UCSD-AML1 (cell line): ENCODE data around the gene CGNL1.

Experiments used
- DNase-seq: peaks from one replicate; lab custom pipeline; 2025; ENCODE audit not compliant: unreplicated experiment; lab: John Stamatoyannopoulos, UW

Gene CGNL1

DNA sequence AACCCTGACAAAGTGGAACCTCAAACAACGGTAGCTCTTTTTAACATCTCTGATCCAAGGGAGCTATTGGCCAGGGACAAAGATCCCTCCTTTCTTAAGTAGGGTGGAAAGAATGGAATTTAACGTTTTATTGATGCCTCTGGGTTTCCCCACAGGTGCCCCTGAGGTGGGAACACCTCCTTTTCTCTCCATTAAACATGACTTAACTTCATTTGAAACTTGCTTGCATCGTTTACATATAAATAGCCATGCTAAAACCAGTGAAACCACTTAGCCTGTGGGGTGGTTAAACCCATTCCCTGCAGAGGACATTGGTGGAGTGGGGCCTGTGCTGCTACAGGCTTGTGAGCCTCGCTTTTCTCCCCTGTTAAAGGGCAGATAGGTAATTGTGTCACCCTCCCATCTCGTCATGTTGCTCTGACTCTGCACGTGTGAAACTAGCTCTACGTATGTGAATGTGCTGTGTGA, 9.7 kb downstream of the CGNL1 start:
- DNase-seq: no peak

DNA sequence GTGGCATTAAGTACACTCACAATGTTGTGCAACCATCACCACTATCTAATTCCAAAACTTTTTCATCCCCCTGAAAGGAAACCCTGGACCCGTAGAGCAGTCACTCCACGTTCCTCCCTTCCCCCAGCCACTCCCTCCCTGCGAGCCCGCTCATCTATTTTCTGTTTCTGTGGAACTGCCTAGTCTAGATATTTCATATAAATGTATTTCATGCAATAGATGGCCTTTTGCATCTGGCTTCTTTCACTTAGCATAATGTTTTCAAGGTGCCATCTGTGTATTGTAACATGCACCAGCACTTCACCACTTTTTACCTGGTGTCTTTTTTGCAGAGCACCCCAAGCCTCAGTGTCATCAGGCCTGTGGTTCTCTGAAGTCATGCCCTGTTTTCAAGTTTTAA, 10.7 kb downstream of the CGNL1 start:
- no peak for DNase-seq

DNA sequence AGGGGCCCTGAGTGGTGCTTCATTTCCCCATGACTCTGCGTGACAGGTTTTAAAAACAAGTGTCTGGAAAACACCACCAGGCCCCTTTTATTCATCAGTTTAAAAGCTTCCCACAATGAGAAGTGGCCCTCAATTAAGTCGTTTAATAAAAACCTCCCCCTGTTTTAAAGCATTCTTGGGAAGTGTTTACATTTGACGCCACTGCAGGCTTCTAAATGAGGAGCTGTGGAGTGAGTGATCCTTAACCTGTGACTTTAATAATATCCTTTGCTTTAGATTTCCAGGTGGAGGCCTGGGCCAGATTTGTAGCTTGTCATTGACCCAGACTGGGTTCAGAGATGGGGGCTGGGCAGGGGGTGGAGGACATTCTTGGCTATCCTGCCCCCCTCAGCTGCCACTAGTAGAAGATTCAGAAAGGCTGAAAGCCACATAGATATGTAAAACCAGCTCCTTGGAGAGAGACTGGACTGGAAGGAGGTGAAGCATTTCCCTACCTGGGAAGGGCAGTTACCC, 11.3 kb downstream of the CGNL1 start:
- no peak for DNase-seq

DNA sequence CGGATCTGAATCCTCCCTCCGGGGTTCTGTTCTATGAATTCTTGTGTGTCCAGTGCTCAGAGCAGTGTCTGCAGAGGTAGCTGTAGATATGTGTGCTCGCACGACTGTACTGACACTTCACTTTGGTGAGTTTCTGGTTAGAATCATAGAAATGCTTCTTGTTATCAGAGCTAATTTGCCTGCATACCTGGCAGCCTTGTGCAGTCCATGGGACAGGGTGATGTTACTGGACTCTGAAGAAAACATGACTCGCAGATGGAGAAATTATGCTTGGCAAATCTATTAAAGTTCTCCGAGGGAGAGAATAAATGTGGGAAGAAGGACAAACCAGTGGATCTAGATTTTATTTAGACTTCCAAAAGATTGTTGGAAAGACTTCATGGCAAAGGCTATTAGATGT, 12.2 kb downstream of the CGNL1 start:
- no peak for DNase-seq

DNA sequence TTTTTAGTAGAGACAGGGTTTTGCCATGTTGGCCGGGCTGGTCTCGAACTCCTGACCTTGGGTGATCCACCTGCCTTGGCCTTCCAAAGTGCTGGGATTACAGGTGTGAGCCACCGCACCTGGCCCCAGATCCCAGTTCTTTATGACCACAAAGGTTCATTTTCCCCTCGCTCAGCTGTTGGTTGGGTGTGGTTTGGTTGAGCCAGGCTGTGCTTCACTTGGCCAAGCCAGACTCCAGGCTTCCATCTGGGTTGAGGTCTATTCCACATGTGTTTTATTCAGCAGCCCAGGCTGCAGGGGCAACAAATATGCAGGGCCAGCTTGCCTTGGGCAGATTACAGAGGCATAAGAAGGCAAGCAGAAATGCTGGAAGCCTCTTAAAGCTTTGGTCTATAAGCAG, 13.7 kb downstream of the CGNL1 start:
- no peak for DNase-seq

DNA sequence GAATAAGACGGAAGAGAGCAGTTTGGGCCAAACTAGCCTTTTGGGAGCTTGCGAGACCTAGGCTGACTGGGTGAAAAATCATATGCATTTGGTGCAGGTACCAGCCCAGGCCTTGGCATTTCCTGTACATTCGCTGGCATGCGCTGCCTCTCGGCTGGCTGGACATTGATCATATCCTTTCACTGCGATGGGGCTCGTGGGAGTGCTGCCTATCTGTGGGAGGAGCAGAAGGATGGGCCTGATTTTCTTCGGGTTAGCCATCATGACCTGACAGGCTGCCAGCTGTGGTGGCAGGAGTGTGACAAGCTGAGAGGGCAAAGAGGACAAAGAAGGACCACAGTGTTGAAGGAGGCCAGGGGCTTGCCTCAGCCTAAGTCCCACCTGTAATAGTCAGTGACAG, 14.3 kb downstream of the CGNL1 start:
- DNase-seq: no peak

DNA sequence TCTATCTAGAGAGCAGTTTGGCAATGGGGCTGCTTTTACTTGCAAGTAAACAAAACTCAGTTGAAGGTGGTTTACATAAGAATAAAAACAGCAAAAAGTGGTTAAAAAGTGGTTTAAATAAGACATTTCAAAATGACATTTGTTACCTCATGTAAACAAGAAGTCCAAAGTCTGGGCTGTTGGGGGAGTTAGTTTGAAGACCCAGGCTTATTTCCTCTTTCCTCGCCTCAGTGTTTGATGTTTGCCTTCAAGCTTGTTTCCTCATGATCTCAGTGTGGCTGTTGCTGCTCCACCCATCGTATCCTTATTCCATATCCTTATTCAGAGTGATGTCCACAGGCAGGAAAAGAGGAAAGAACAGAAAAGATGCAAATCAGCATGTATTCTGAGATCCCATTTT, 15.2 kb downstream of the CGNL1 start:
- DNase-seq: no peak

DNA sequence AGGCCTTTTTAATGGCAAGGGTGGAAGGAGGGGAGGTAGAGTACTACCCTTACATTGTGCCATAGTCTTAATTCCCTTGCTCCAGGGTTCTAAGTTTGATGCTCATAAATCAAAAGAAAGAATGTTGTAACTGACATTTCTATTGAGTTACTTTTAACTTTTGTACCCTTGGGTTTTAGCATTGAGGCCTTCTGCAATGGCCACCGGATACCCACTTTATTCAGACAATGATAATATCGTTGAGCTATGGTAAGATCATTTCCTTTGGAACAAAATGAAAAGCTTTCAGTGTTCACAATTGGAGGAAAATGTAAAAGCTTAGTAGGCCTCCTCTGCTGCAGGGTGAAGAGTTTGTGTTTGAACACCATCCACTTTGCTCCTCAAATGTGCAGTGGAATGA, 16.8 kb downstream of the CGNL1 start:
- no peak for DNase-seq

DNA sequence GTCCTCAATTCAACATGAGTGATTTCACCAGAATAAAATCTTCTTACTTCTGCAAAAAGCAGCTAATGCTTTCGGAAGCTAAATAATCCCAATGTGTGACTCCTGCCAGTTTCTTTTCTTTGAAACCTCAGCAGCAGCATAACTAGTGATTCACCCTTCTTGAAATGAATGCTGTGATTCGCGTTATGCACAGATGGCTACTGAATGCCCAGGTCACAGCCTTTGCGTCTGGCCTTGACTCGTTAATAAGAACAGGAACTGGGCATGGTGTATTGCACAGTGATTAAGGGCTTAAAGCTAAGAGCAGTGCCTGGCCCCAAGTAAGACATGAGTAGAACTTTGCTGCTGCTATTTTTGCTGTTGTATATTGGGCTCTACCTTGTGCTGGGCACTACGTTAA, 19.0 kb downstream of the CGNL1 start:
- no peak for DNase-seq

DNA sequence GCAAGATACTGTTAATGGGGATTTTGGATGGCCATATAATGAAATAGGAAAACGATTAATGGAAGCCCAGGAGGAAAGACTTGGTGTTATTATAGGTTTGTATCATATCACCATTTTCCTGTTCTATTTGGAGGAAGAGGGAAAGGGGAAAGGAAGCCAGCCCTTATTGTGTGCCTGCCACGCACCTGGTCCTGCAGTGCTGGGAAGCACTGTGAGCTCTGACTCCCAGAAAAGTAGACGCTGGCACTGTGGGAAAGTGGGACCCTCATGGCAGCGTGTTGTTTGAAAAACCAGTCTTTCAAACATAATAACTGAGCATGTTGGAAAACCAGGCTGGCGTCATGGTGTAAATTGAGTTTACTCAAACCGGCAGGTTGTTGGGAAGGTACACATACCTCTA, 22.0 kb downstream of the CGNL1 start:
- no peak for DNase-seq

DNA sequence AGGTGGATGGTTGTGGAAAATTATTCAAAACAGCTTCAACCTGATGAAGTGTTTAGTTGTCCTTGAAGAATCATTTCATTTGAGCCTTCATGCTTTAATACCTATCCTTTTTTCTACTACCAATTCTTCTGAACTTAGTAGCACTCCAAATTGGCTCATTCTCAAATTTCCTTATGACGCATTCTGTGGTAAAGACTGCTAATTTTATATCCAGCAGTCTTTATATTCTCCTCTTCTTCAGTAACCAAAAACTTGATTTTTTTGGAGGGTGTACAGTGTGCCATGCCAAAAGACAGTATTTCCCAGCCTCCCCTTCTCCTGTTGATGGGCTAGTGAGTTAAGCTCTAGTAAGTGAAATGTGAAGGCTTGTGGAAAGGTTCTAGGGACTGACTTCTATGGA, 25.2 kb downstream of the CGNL1 start:
- DNase-seq: no peak

DNA sequence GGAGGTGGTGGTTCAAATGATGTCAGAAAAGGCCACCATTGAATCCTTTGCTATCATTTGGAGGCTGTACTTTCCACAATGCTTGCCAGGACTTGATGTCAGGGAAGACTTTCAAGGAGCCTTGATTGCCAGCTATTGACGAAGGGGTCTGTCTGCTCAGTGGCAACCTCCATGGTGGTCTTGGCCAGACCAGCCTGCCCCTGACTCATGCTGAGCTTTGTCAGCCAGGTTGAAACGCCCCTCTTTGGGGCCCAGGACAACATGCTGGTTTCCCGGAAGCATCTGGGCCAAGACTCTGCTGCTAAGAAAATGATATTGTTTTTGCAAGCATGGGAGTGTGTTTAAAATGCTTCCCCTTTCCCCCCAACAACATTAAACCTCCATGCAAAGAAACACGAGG, 26.7 kb downstream of the CGNL1 start:
- DNase-seq: no peak

DNA sequence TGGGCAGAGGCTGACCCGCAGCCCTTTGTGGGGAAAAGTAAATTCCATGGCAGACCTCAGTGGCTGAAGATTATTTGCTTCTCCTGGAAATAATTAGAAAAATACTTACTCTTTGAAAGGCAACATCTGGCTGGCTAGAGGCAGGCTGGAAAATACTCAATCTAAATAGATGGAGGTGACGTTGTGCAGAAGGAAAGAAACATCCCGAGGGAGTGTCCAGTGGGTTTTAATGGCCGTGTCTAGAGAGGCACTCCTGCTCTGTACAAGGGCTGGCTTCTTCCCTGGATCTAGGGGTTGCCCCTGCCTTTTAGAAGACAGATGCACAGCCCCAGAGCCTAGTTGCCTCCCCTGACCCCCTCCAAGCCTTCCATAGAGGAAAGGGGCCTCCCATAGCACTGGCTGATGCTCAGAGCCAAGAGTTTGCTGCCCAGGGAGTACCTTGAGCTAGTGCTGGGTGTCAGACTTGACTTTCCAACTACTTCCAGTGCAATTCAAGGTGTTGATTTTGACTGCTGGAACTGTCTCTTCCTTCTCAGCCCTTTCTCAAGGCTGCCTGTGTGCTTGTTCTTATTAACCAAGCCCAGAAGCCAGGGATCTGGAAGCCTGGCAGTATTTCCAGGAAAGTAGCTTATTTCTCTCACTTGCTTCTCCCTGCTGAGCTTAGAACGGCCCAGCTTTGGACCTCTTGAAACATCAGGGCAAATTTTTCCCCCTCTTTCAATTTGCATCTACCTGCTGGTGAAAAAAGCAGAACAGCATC, 27.4 kb downstream of the CGNL1 start:
- DNase-seq: no peak

DNA sequence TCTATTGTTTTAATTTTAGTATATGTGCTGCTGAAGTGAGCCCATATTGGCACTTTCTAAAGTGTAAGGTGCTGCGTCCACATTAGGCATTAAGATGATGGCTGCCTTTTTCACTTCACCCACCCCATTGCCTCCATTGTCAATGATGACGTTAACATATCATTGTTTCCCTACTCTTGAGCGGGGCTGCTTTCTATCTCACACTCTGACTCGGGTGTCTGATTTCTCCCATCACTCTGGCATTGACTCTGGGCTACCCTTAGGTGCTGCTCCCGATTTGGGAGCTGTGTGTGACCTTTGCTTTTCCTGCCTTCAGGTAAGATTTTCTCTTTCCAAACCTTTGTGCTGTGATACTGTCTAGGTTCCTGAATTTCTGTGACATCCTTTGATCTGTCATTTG, 28.8 kb downstream of the CGNL1 start:
- no peak for DNase-seq

DNA sequence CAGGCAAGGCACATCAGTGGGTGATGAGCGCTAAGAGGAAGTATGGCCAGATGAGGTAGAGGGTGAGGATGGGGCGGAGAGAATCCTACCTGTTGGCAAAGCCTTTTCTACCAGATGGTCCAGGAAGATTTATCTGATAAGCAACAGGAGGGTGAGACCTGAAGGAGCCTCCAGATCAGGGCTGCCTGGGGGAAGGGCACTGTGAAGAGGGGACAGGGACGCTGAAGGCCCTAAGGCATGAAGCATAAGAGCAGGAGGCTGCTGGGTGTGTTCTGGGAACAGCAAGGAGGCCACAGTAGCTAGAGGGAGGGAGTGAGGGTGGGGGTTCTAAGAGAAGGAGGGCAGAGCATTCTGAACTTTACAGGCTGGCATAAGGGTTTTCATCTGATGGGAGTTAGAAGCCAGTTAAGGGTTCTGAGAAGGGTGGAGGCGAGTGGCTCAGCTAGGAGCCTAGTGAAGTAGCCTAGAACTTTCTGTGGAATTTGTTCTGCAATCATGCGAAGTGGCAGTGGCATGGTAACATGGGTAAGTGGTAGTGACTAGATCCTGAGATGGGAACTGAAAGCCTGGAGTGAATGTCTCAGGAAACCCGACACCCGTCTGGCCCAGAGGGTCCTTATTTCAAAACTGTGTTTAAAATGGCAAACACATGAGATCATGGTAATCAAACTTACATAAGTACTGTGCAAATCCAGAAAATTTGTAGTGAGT, 29.9 kb downstream of the CGNL1 start:
- DNase-seq: no peak

DNA sequence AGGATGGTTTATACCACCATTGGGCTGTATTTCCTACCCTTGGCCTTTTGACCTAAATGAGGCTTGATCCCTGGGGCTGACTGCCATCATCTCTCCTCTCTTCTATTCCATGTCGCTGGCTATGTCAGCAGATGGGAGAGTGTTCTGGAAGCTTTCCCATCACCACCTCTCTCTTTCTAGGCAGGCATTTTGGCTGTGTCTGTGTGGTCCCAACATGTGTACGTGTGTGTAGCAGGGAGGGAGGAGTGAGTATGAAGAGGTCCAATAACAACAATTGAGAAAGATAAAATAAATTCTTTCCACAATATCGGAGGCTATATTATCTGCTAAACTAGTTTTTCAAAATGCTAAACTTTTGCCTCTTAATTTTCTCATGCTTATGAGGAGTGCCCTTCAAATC, 34.1 kb downstream of the CGNL1 start:
- DNase-seq: no peak

DNA sequence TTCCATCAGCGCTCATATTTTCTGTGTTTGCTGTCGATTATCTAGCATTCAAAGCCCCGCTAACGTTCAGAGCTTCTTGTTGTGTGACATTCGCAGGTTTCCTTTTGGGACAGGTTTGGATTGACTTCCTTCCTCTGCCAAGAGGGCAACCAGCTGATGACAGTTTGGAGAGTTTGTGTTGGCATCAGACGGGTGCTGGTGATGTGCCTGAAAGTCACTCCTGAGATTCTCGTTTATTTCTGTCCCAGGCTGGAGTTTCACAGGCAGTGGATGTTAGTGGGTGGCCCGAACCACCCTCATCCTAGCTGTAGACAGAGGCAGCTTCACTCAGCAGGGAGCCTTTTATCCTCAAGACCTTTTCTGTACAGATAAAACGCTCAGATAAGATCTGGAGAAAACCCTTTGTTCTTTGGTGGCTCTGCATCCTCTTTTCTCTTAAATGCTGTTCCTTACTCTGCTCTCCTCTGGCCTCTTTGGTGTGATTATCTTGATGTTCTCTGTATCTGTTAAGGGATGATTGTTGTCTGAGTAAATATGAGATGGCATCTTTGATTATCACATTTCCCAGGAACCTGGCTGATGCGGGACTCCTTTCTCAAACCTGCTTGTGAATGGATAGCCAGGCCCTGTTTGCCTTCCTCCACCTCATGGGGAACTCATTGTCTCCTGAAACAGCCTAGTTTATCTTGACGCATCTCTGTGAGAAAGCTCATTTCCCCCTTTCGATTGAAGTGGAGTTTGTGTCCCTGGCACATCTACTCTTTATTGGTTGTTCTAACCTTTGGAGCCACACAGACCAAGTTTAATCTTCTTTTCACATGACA, 35.9 kb downstream of the CGNL1 start:
- no peak for DNase-seq

DNA sequence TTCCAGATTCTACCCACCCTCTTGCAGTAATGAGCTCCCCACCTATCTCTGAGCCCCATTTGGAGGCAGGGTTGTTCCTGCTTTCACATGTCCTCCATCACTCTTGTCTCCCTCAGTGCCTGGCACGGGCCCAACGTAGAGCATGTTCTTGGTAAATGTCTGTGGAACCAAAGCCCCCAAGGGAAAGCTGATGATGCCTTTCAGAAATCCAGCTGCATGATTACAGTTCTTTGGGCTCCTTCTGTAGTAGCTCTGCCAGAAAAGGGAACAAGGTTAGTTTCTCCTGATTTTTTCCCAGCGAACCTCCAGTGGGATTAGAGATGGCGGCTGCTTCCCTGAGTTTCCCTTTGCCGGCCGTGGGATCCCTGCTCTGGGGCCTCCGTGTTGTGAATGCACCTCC, 39.3 kb downstream of the CGNL1 start:
- no peak for DNase-seq

DNA sequence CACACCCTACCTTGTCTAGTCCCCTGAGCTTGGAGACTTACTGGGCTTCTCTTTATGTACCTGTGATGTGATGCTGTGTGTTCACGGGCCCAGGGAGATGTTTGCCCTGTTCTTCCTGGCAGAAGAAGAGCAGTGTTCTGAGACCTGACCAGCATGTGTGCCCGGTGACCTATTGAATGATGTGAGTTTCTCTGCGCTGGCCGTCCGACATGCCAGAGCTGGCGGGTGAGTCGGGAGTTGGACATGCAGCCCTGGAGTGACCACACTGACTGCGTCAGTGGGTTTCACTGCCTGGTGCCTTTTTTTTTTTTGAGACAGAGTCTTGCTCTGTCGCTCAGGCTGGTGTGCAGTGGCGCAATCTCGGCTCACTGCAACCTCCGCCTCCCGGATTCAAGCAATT, 42.3 kb downstream of the CGNL1 start:
- DNase-seq: no peak

DNA sequence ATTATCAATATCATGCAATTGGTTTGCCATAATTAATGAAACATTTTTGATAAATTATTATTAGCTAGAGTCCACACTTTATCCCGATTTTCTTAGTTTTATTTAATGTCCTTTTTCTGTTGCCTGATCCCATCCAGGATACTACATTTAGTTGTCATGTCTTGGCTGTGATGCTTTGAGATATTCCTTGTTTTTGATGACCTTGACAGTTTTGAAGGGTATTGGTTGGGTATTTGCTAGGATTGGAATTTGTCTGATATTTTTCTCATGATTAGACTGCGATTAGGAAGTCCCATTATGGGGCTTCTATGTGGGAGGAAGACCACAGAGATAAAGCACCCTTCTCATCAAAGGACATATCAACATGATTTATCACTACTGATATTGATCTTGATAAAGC, 43.0 kb downstream of the CGNL1 start:
- DNase-seq: no peak

DNA sequence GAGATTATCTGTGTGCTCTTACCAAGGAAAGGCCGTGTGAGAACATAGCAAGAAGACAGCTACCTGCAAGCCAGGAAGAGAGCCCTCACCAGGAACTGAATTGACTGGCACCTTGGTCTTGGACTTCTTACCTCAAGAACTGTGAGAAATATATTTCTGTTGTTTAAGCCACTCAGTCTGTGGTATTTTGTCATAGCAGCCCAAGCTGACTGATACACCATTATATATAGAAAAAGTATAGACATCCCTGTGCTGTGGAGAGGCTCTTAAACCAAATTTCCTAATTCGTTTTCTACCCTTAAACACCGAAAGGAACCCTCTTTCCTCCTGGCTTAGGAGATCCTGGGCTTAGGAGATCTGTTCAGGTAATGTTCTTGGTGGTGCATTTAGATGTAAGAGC, 44.8 kb downstream of the CGNL1 start:
- no peak for DNase-seq

DNA sequence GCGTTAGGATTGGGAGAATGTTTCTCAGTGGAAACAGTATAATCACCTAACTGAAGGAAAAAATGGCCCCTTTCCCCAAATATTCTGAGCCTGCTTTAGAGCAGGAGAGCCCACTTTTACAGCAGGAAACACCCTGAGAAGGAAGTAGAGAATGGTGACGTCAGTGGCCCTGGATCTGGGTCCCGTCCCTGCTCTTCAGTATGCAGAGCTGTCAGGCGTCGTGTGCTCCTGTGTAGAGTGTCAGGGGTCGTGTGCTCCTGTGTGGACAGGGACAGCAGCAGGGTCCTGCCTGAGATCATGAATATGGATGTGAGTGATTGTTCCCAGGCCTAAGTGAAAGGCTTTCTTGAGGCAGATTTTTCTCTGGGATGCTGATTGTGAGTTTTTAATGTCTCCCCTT, 45.2 kb downstream of the CGNL1 start:
- no peak for DNase-seq
